B cell (primary cell): ENCODE results near the gene TRAF4.

Experiments
- CTCF ChIP-seq: fragments of 200-600 bp; IDR thresholded peaks from one replicate; pipeline ENCODE4 v1.8.0; 2022; ENCODE audit warnings: antibody characterized with exemption, mild to moderate bottlenecking
- EZH2 ChIP-seq: IDR thresholded peaks from 2 replicates; pipeline ENCODE4 v1.6.1; 2012; ENCODE audit warnings: borderline replicate concordance, low read depth, mild to moderate bottlenecking, moderate library complexity, low read length; ENCODE audit not compliant: insufficient read depth, poor library complexity, severe bottlenecking

- no peak for TF ChIP-seq CTCF
- no peak for TF ChIP-seq EZH2
Measured at GRCh38 chr17:28741358-28742349, 2.2 kb upstream of the TRAF4 start.
